Astrocyte (in vitro differentiated cells and primary cell): ENCODE data around the gene AZU1.

Source experiments
- CTCF ChIP-seq: IDR thresholded peaks from 2 replicates; pipeline ENCODE4 v1.5.1; 2011; ENCODE audit warnings: low read depth, mild to moderate bottlenecking, inconsistent platforms, low read length, moderate library complexity; ENCODE audit not compliant: insufficient read depth
- EZH2 ChIP-seq: IDR thresholded peaks from 2 replicates; pipeline ENCODE4 v1.6.1; 2012; ENCODE audit warnings: mild to moderate bottlenecking, low read length, inconsistent platforms; ENCODE audit not compliant: insufficient read depth

GRCh38 chr19:804419-805165 lies 23.0 kb upstream of the AZU1 start:
- TF ChIP-seq CTCF: no peak
- TF ChIP-seq EZH2: no peak
